ENCODE results near the gene PDE7B. TPM values are rescaled to one million over a fixed set of nuclear protein-coding genes. Genes with fewer than 3 reads are reported as not detected.

The PDE7B gene
- total RNA-seq, 1 experiment from 2014 or later: not detected

DNA sequence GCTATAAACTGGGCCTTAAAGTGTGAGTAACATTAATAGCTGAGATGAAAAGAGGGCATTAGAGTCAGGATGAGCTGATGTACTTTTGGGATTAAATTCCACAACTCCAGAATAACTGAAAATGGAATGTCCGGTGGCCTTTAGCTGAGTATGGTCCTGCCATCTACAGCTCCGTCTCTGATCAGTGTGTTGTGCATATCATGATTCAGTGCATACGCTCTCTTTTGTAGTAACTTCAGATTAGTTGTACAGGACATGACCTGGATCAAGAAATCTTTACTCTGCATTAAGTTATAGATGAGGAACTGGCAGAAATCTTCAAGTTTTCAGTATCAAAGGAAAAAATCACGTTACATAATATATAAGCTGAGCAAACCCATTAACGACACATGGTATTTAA lies 306.2 kb downstream of the PDE7B start (continued):
- TF ChIP-seq, protein P1, sequence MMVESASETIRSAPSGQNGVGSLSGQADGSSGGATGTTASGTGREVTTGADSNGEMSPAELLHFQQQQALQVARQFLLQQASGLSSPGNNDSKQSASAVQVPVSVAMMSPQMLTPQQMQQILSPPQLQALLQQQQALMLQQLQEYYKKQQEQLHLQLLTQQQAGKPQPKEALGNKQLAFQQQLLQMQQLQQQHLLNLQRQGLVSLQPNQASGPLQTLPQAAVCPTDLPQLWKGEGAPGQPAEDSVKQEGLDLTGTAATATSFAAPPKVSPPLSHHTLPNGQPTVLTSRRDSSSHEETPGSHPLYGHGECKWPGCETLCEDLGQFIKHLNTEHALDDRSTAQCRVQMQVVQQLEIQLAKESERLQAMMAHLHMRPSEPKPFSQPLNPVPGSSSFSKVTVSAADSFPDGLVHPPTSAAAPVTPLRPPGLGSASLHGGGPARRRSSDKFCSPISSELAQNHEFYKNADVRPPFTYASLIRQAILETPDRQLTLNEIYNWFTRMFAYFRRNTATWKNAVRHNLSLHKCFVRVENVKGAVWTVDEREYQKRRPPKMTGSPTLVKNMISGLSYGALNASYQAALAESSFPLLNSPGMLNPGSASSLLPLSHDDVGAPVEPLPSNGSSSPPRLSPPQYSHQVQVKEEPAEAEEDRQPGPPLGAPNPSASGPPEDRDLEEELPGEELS (CRISPR knock-in tag; IDR thresholded peaks at IDR 0.05): no peak
- TF ChIP-seq, protein P2, sequence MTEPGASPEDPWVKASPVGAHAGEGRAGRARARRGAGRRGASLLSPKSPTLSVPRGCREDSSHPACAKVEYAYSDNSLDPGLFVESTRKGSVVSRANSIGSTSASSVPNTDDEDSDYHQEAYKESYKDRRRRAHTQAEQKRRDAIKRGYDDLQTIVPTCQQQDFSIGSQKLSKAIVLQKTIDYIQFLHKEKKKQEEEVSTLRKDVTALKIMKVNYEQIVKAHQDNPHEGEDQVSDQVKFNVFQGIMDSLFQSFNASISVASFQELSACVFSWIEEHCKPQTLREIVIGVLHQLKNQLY (CRISPR knock-in tag; IDR thresholded peaks at IDR 0.05): no peak

DNA sequence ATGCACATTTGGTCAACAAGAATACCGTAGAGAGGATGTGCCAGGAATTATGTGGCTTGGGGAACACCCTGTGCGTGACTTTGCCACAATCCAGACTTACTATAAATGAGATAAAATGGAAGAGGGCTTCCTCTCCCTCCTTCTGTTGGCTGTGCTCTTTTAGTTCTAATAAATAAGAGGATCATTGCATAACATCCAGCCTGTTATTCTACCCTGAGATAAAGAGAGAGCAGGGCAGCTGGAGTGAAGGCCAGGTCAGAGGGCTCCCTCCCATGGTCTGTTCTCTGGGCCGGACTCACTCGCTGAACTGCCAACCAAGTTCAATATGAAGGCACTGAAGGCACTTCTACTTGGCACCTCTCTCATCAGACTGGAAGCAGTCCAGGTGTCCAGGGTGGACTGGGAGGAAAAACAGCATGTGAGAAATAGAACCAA lies 306.9 kb downstream of the PDE7B start:
- DNase-seq (ENCODE audit: low spot score) (no peak), ATAC-seq (no peak)
- ChIA-PET CTCF (no interaction called here), POLR2A (no interaction called here)
- H3K9me3 Mint-ChIP-seq: peaks cover 11% of the 10 kb centered on the region
- H3K4me3 Mint-ChIP-seq: no peak overlapping the region
- H3K36me3 Mint-ChIP-seq: 0 out of 2 replicates have a peak, but pooled peaks cover under 1% of the 10 kb centered on the region
- TF ChIP-seq OVOL2 (CRISPR knock-in tag; IDR thresholded peaks at IDR 0.05; ENCODE audit: borderline replicate concordance): no peak
- TF ChIP-seq ZNF121 (CRISPR knock-in tag; IDR thresholded peaks at IDR 0.05): no peak
- TF ChIP-seq TP53 (CRISPR knock-in tag; IDR thresholded peaks at IDR 0.05): no peak
- H3K27me3 Mint-ChIP-seq (ENCODE audit: low read depth): no peaks in the 10 kb centered on the region; the same call in 1 of the 2 replicates
- no peak overlapping the region for H3K27ac Mint-ChIP-seq
- H3K4me1 Mint-ChIP-seq: no peaks in the 10 kb centered on the region

DNA sequence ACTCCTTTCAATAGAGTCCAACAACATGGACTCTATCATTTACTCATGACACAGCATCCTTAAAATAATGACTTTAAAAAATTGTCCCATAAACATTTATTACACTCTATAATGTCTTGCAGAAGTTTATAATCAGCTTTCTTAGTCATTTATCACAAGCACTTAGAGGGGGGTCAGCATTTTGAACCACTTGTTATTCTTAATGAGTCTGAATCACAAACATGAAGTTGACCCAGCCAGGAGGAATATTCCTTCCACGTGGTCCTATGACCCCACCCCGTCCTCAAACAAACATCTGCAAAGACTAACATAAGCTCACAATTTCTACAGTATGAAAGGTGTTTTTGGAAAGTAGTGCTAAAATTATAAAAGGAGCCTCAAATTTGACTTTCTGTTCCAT lies 307.5 kb downstream of the PDE7B start:
- ATAC-seq (no peak), DNase-seq (ENCODE audit: low spot score) (no peak)
- POLR2A ChIA-PET: no interaction called here
- H3K4me1 Mint-ChIP-seq: no peaks in the 10 kb centered on the region
- no peak overlapping the region for H3K27ac Mint-ChIP-seq
- H3K9me3 Mint-ChIP-seq: peaks cover 17% of the 10 kb centered on the region
- TF ChIP-seq TP53 (CRISPR knock-in tag; IDR thresholded peaks at IDR 0.05) (no peak), CREM (CRISPR knock-in tag; IDR thresholded peaks at IDR 0.05) (no peak), NR3C1 (CRISPR knock-in tag; conservative IDR thresholded peaks at IDR 0.05; ENCODE audit: low read depth) (no peak), FOXK1 (CRISPR knock-in tag; IDR thresholded peaks at IDR 0.05) (no peak), OVOL2 (CRISPR knock-in tag; IDR thresholded peaks at IDR 0.05; ENCODE audit: borderline replicate concordance) (no peak), JAZF1 (CRISPR knock-in tag; IDR thresholded peaks at IDR 0.05) (no peak), ZNF121 (CRISPR knock-in tag; IDR thresholded peaks at IDR 0.05) (no peak), TEAD1 (CRISPR knock-in tag; IDR thresholded peaks at IDR 0.05) (no peak), JUN (CRISPR knock-in tag; IDR thresholded peaks at IDR 0.05) (no peak), RELA (CRISPR knock-in tag; IDR thresholded peaks at IDR 0.05; ENCODE audit: borderline replicate concordance) (no peak)
- TF ChIP-seq, protein P3, sequence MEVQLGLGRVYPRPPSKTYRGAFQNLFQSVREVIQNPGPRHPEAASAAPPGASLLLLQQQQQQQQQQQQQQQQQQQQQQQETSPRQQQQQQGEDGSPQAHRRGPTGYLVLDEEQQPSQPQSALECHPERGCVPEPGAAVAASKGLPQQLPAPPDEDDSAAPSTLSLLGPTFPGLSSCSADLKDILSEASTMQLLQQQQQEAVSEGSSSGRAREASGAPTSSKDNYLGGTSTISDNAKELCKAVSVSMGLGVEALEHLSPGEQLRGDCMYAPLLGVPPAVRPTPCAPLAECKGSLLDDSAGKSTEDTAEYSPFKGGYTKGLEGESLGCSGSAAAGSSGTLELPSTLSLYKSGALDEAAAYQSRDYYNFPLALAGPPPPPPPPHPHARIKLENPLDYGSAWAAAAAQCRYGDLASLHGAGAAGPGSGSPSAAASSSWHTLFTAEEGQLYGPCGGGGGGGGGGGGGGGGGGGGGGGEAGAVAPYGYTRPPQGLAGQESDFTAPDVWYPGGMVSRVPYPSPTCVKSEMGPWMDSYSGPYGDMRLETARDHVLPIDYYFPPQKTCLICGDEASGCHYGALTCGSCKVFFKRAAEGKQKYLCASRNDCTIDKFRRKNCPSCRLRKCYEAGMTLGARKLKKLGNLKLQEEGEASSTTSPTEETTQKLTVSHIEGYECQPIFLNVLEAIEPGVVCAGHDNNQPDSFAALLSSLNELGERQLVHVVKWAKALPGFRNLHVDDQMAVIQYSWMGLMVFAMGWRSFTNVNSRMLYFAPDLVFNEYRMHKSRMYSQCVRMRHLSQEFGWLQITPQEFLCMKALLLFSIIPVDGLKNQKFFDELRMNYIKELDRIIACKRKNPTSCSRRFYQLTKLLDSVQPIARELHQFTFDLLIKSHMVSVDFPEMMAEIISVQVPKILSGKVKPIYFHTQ (CRISPR knock-in tag; IDR thresholded peaks at IDR 0.05): no peak
- TF ChIP-seq, protein P4, sequence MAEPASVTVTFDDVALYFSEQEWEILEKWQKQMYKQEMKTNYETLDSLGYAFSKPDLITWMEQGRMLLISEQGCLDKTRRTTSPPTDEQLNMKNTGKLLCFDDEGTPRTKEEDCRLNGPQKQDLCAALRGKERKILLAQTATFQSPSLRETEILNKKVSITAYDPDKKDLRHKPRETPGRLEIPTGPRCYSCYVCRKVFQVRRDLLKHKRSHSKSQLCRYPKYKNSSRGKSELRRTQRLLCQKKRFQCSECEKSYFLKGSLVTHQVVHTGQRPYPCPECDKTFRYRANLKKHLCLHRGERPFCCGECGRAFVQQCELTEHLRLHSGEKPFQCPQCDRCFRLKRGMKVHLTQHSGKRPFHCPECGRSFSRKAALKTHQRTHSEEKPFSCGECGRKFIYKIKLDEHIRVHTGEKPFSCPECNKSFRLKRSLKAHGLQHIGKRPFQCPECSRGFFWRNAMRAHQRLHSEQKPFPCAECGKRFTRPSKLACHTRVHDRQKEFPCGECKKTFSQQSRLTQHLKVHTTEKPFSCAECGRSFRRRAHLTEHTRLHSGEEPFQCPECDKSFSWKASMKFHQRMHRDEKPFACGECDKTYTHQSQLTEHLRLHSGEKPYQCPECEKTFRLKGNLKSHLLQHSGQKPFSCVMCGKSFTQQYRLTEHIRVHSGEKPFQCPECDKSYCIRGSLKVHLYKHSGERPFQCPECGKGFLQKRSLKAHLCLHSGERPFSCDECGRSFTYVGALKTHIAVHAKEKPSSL (CRISPR knock-in tag; conservative IDR thresholded peaks at IDR 0.05): no peak
- TF ChIP-seq, protein P5, sequence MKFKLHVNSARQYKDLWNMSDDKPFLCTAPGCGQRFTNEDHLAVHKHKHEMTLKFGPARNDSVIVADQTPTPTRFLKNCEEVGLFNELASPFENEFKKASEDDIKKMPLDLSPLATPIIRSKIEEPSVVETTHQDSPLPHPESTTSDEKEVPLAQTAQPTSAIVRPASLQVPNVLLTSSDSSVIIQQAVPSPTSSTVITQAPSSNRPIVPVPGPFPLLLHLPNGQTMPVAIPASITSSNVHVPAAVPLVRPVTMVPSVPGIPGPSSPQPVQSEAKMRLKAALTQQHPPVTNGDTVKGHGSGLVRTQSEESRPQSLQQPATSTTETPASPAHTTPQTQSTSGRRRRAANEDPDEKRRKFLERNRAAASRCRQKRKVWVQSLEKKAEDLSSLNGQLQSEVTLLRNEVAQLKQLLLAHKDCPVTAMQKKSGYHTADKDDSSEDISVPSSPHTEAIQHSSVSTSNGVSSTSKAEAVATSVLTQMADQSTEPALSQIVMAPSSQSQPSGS (CRISPR knock-in tag; IDR thresholded peaks at IDR 0.05; ENCODE audit: borderline replicate concordance, low read depth): no peak
- TF ChIP-seq, protein P6, sequence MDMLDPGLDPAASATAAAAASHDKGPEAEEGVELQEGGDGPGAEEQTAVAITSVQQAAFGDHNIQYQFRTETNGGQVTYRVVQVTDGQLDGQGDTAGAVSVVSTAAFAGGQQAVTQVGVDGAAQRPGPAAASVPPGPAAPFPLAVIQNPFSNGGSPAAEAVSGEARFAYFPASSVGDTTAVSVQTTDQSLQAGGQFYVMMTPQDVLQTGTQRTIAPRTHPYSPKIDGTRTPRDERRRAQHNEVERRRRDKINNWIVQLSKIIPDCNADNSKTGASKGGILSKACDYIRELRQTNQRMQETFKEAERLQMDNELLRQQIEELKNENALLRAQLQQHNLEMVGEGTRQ (CRISPR knock-in tag; IDR thresholded peaks at IDR 0.05): no peak
- TF ChIP-seq, protein P7, sequence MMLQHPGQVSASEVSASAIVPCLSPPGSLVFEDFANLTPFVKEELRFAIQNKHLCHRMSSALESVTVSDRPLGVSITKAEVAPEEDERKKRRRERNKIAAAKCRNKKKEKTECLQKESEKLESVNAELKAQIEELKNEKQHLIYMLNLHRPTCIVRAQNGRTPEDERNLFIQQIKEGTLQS (CRISPR knock-in tag; conservative IDR thresholded peaks at IDR 0.05): no peak
- CTCF ChIA-PET: no interaction called here
- H3K27me3 Mint-ChIP-seq (ENCODE audit: low read depth): no peaks in the 10 kb centered on the region; the same call in 1 of the 2 replicates
- peaks cover 4% of the 10 kb centered on the region; the same call in 1 of the 2 replicates for H3K36me3 Mint-ChIP-seq
- H3K4me3 Mint-ChIP-seq: no peak overlapping the region

Data from WTC11 (cell line).